SU-DHL-6 (cell line): ENCODE measurements around the gene ATP11A.

Source experiments
- EZH2phosphoT487 ChIP-seq: fragments of 200-600 bp; sonication (generic), shearing (Covaris generic); conservative IDR thresholded peaks from 2 replicates; pipeline ENCODE4 v1.6.1; 2018; ENCODE audit warnings: mild to moderate bottlenecking, antibody characterized with exemption, low read length, moderate library complexity, mixed read lengths
- TF ChIP-seq, protein P1 (sequence below): fragments of 200-600 bp; sonication (generic); IDR thresholded peaks from one replicate; pipeline ENCODE4 v1.5.1; 2017; ENCODE audit warnings: antibody characterized with exemption, mild to moderate bottlenecking, low read length, moderate library complexity; ENCODE audit not compliant: insufficient read depth, poor library complexity, severe bottlenecking

DNA sequence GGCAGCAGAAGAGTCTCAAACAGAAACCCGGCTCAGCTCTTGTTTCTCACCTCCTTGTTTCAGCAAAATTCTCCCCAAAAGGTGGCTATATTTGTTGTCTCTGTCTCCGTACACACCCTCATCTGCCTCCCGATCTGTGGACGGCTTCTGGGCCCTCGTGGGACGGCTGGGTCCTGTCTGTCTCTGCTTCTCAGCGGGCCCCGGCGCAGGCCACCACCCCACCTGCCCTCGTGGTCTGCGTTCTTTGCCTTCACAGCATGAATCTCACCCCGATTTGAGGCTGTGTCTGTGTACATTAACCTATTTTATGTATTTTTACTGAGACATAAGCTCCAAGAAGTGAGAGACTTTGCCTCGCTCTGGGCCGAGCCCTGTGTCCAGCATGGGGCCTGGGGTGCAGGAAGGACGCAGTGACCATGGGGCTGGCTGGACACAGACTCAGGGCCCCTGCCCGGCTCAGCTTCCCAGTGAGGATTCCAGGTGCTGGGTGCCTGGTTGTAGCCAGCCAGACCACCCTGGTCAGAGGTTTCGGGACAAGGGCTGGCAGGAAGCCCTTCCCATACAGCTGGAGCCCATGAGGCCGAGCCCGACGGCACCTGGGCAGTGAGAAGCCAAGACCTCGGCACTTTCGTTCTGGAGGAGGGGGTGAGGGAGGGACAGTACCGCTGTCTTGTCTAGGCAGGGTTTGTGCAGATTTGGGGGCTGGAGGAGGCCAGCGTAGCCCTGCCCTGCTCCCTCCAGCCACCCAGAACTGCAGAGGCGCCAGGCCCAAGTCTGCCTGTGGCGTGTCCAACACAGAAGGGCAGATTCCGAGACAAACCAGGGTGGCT, 200.7 kb downstream of the ATP11A start:
- TF ChIP-seq, protein P1, sequence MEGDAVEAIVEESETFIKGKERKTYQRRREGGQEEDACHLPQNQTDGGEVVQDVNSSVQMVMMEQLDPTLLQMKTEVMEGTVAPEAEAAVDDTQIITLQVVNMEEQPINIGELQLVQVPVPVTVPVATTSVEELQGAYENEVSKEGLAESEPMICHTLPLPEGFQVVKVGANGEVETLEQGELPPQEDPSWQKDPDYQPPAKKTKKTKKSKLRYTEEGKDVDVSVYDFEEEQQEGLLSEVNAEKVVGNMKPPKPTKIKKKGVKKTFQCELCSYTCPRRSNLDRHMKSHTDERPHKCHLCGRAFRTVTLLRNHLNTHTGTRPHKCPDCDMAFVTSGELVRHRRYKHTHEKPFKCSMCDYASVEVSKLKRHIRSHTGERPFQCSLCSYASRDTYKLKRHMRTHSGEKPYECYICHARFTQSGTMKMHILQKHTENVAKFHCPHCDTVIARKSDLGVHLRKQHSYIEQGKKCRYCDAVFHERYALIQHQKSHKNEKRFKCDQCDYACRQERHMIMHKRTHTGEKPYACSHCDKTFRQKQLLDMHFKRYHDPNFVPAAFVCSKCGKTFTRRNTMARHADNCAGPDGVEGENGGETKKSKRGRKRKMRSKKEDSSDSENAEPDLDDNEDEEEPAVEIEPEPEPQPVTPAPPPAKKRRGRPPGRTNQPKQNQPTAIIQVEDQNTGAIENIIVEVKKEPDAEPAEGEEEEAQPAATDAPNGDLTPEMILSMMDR: no peak
- no peak for TF ChIP-seq EZH2phosphoT487
